ENCODE data around the gene MAP3K12.

Gene MAP3K12

GRCh38 chr12:53461591-53461990, 37.7 kb downstream of the MAP3K12 start:
- Histone ChIP-seq H3K4me3 (ENCODE audit: low read depth in 1 of 2, low read length in 1 of 2) (no peak overlapping the region), H3K27me3 (no peaks in the 10 kb centered on the region), H3K36me3 (peaks cover 100% of the 10 kb centered on the region), H3K27ac (no peak overlapping the region), H3K4me1 (ENCODE audit: control insufficient read depth in 1 of 2, insufficient read depth in 1 of 2, low read depth in 1 of 2, low read length in 1 of 2) (no peaks in the 10 kb centered on the region), H3K9me3 (no peaks in the 10 kb centered on the region)
- no peak for TF ChIP-seq CTCF (IDR thresholded peaks at IDR 0.05)

DNA sequence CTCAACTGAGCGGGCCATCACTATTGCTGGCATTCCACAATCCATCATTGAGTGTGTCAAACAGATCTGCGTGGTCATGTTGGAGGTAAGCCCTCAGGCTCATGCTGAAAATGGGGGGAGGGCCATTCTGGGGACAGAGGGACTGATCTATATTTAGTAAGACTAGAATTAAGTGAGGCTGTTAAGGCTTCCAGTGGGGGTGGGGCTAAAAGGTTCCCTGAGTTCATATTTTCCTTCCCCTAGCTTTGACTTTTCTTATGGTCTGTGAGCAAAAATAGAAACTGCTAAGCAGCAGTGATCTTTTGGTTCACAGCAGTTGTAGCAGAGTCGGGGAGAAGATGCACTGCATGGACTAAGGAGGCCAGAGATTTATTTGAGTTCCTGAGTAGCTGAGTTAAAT, 38.2 kb downstream of the MAP3K12 start:
- peaks cover 100% of the 10 kb centered on the region for H3K36me3 ChIP-seq
- no peak overlapping the region for H3K4me3 ChIP-seq (ENCODE audit: low read depth in 1 of 2, low read length in 1 of 2)
- no peaks in the 10 kb centered on the region for H3K9me3 ChIP-seq
- no peaks in the 10 kb centered on the region for H3K27me3 ChIP-seq
- H3K4me1 ChIP-seq (ENCODE audit: control insufficient read depth in 1 of 2, insufficient read depth in 1 of 2, low read depth in 1 of 2, low read length in 1 of 2): no peaks in the 10 kb centered on the region
- no peak overlapping the region for H3K27ac ChIP-seq
- no peak for TF ChIP-seq CTCF (IDR thresholded peaks at IDR 0.05)

- Histone ChIP-seq H3K4me1 (ENCODE audit: control insufficient read depth in 1 of 2, insufficient read depth in 1 of 2, low read depth in 1 of 2, low read length in 1 of 2) (peaks cover under 1 to 3% of the 10 kb centered on the region in 2 experiments), H3K9me3 (no peaks in the 10 kb centered on the region), H3K27ac (no peak overlapping the region), H3K27me3 (no peaks in the 10 kb centered on the region), H3K36me3 (peaks cover 100% of the 10 kb centered on the region), H3K4me3 (ENCODE audit: low read depth in 1 of 2, low read length in 1 of 2) (no peak overlapping the region)
- no peak for TF ChIP-seq CTCF (IDR thresholded peaks at IDR 0.05)
These were observed 40.2 kb downstream of the MAP3K12 start for GRCh38 chr12:53459097-53459496.

- TF ChIP-seq CTCF (IDR thresholded peaks at IDR 0.05): no peak
- Histone ChIP-seq H3K27ac (no peak overlapping the region), H3K9me3 (no peaks in the 10 kb centered on the region), H3K4me1 (ENCODE audit: control insufficient read depth in 1 of 2, insufficient read depth in 1 of 2, low read depth in 1 of 2, low read length in 1 of 2) (peaks cover 15 to 17% of the 10 kb centered on the region in 2 experiments), H3K27me3 (no peaks in the 10 kb centered on the region), H3K4me3 (ENCODE audit: low read depth in 1 of 2, low read length in 1 of 2) (no peak overlapping the region), H3K36me3 (peaks cover 78% of the 10 kb centered on the region)
These were observed 42.4 kb downstream of the MAP3K12 start for GRCh38 chr12:53456654-53457366.

DNA sequence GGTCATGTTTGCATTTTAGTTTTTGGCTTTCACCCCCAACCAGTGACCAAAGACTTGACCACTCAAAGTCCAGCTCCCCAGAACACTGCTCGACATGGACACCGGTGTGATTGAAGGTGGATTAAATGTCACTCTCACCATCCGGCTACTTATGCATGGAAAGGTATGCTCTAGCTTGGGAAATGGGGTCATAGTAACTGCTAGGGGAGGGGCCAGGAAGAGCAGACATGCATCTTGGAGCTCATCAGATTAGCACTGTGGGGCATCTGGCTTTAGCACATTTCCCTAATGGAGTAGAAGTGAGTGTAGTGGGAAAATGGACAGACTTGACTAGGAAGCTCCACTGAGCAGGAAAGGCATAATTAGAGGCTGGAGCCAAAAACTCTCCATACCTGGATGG, 44.6 kb downstream of the MAP3K12 start:
- no peak overlapping the region for H3K4me3 ChIP-seq (ENCODE audit: low read depth in 1 of 2, low read length in 1 of 2)
- no peaks in the 10 kb centered on the region for H3K27me3 ChIP-seq
- no peaks in the 10 kb centered on the region for H3K9me3 ChIP-seq
- TF ChIP-seq CTCF (IDR thresholded peaks at IDR 0.05): no peak
- no peak overlapping the region for H3K27ac ChIP-seq
- H3K36me3 ChIP-seq: peaks cover 57% of the 10 kb centered on the region
- peaks cover 20 to 21% of the 10 kb centered on the region in 2 experiments for H3K4me1 ChIP-seq (ENCODE audit: control insufficient read depth in 1 of 2, insufficient read depth in 1 of 2, low read depth in 1 of 2, low read length in 1 of 2)

Data from neutrophil (primary cell).